Stimulated activated CD4-positive, alpha-beta T cell treated with anti-CD3 and anti-CD28 coated beads, Interleukin-15, amount 100 ng/mL, for 48 hours (primary cell): ENCODE data around the gene SNORC.

ENCODE experiments used
- DNase-seq, 2 donors: peaks; one replicate each; pipeline ENCODE4 v3.0.0-alpha.2; 2020; ENCODE audit warnings: low read depth in 2 of 2

SNORC gene

DNA sequence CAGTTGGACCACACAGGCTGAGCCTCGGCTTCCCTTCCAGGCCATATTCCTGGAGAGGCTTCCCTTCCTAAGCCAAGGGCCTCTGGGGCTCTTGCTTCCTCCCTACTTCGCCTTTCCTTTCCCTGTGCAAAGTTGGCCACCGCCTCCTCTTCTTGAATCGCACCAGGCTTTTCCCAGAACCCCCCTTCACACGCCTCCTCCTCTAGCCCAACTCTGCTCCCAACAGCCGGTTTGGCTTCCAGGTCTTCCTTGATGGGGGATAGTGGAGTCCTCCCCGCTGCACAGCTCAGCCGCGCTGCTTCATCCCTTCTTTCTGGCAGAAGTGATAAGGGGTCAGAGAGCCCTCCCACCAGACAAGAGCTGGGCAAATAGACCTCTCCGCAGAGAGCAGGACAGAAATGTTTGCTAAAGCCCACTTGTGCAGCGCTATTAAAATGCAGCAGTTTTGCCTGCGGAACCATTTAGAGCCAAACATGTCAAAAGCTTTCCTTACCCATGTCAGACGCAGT lies 56.4 kb downstream of the SNORC start:
- DNase-seq = no peak

DNA sequence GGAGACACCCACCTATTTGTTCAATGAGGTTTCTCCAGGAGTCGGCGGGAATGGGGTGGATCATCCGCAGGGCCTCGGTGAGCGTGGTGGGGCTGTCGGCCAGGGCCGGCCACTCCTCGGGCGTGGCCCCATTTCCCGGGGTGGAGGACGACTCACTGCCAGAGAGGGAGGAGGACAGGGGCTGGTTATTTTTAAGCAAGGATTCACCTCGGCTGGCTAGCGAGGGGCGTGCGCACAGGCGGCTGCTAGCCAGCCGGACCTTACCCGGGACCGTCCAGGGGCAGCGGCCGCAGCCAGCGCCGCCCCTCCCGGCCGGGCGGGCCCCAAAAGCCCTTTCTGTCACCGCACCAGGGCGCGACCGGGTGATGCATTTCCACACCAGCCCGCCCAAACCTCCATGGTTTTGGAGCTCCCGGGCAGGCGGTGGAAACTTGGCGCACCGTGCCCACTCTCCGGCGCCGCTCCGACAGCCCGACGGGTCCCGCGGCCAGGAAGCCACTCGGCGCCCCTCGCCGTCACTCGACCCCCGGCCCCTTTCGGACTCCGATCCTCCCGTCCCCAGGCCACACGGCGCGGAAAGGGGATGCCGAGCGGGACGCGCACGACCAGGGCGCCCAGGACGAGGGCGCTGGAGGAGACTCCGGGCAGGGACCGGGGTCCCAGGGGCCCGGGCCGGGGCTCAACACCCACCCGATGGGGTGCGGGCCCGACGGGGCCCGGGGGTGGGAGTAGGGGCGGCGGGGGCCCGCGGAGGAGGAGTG lies 57.1 kb downstream of the SNORC start:
- no peak for DNase-seq

- no peak for DNase-seq
These were observed 57.9 kb downstream of the SNORC start for GRCh38 chr2:232927793-232928550.
